Osteocyte (in vitro differentiated cells): Measurements from ENCODE around the gene CDKN2B. TPM values are rescaled to one million over a fixed set of nuclear protein-coding genes. Genes with fewer than 3 reads are reported as not detected.

Experiments
- DNase-seq: peaks from one replicate; pipeline ENCODE4 v3.0.0; 2021; ENCODE audit warnings: mixed read lengths; ENCODE audit not compliant: unreplicated experiment; ENCODE audit errors: extremely low spot score
- H3K27ac Mint-ChIP-seq: one replicate; pipeline ENCODE4 v1.8.0; 2021; ENCODE audit warnings: mild to moderate bottlenecking, mixed read lengths; ENCODE audit not compliant: unreplicated experiment
- H3K27me3 Mint-ChIP-seq: one replicate; pipeline ENCODE4 v1.8.0; 2021; ENCODE audit warnings: mixed read lengths; ENCODE audit not compliant: unreplicated experiment
- H3K36me3 Mint-ChIP-seq: one replicate; pipeline ENCODE4 v1.8.0; 2021; ENCODE audit warnings: mixed read lengths; ENCODE audit not compliant: unreplicated experiment
- H3K4me1 Mint-ChIP-seq: one replicate; pipeline ENCODE4 v1.8.0; 2021; ENCODE audit warnings: mixed read lengths; ENCODE audit not compliant: unreplicated experiment
- H3K4me3 Mint-ChIP-seq: one replicate; pipeline ENCODE4 v1.8.0; 2021; ENCODE audit warnings: mild to moderate bottlenecking, moderate library complexity, mixed read lengths; ENCODE audit not compliant: unreplicated experiment
- H3K9me3 Mint-ChIP-seq: one replicate; pipeline ENCODE4 v1.8.0; 2021; ENCODE audit warnings: mixed read lengths; ENCODE audit not compliant: unreplicated experiment
- total RNA-seq: library from RNA; stranded (reverse); gene quantifications from 2 replicates; pipeline ENCODE4 v1.2.1, GENCODE V29; 2021
- TF ChIP-seq, protein P1 (sequence below): fragments of 200-600 bp; sonication (generic); IDR thresholded peaks from 2 replicates; pipeline ENCODE4 v1.5.0; 2021; ENCODE audit warnings: antibody characterized with exemption, mild to moderate bottlenecking, moderate library complexity

The CDKN2B gene
- total RNA-seq, 1 donor from 2014 or later: 22.9 TPM

- Mint-ChIP-seq H3K36me3 (peaks cover 12% of the 10 kb centered on the region), H3K4me3 (no peak overlapping the region), H3K4me1 (peaks cover 37% of the 10 kb centered on the region), H3K27ac (no peak overlapping the region), H3K9me3 (no peaks in the 10 kb centered on the region), H3K27me3 (no peaks in the 10 kb centered on the region)
- TF ChIP-seq, protein P1, sequence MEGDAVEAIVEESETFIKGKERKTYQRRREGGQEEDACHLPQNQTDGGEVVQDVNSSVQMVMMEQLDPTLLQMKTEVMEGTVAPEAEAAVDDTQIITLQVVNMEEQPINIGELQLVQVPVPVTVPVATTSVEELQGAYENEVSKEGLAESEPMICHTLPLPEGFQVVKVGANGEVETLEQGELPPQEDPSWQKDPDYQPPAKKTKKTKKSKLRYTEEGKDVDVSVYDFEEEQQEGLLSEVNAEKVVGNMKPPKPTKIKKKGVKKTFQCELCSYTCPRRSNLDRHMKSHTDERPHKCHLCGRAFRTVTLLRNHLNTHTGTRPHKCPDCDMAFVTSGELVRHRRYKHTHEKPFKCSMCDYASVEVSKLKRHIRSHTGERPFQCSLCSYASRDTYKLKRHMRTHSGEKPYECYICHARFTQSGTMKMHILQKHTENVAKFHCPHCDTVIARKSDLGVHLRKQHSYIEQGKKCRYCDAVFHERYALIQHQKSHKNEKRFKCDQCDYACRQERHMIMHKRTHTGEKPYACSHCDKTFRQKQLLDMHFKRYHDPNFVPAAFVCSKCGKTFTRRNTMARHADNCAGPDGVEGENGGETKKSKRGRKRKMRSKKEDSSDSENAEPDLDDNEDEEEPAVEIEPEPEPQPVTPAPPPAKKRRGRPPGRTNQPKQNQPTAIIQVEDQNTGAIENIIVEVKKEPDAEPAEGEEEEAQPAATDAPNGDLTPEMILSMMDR: no peak
- no peak for DNase-seq
These were observed 45.0 kb upstream of the CDKN2B start for GRCh38 chr9:22054076-22054475.

- H3K4me1 Mint-ChIP-seq: peaks cover 37% of the 10 kb centered on the region
- H3K36me3 Mint-ChIP-seq: peaks cover 8% of the 10 kb centered on the region
- no peaks in the 10 kb centered on the region for H3K27me3 Mint-ChIP-seq
- peak overlapping the region; percentile 71 for H3K27ac Mint-ChIP-seq
- H3K4me3 Mint-ChIP-seq: no peak overlapping the region
- TF ChIP-seq, protein P1: peak; percentile 20
- no peaks in the 10 kb centered on the region for H3K9me3 Mint-ChIP-seq
- DNase-seq: no peak
These were observed 44.1 kb upstream of the CDKN2B start for GRCh38 chr9:22053178-22053577.

DNA sequence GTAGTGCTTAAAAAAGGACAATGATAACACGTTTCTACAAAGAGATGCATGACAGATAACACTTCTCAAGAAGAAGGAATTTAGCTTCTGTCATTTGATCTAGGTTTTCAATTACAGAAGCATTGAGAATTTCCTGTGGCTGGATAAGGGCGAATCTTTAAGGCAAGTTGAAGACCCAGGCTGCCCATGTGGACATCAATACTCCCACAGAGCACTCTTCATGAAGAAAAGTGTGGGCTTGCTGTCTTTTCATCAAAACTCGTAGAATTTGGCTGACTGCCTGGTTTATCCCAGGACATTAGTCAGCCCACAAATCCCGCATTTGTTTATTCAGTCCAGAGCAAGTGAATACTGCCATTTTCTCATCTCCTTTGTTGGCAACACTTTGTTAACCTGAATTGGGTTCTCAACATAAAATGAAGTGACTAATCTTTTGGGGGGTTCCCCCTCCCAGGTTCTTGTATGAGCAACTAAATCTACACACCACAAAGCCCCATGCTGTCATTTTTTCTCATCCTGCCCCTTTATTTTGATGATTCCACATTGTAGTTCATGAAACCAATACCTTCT lies 43.4 kb upstream of the CDKN2B start:
- H3K4me1 Mint-ChIP-seq: peaks cover 37% of the 10 kb centered on the region
- no peaks in the 10 kb centered on the region for H3K27me3 Mint-ChIP-seq
- TF ChIP-seq, protein P1: no peak

DNA sequence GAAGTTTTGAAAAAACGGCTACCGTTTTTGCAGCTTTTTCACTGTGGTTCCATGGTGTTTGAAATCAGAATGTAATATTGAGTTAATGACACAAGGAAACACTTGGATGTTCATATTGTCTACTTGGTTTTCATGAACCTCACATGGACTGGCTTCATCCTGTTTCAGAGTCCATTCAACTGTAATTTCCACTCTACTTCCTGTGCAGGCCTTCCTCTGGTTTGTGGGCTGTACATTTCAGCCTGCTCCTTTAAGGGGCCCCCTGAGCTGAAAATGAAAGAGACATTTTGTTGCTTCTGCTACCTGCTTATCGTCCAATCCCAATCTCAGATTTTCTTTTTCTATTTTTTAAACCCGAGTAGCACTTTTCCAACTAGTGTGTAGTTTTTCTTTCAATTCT lies 41.8 kb upstream of the CDKN2B start:
- TF ChIP-seq, protein P1: no peak
- Mint-ChIP-seq H3K27me3 (no peaks in the 10 kb centered on the region), H3K9me3 (no peaks in the 10 kb centered on the region), H3K4me1 (peaks cover 37% of the 10 kb centered on the region), H3K4me3 (no peak overlapping the region), H3K36me3 (peaks cover 3% of the 10 kb centered on the region), H3K27ac (no peak overlapping the region)
- DNase-seq: no peak

More for the DNA sequence above, 43.4 kb upstream of the CDKN2B start:
- H3K4me3 Mint-ChIP-seq: no peak overlapping the region
- no peaks in the 10 kb centered on the region for H3K9me3 Mint-ChIP-seq
- peak overlapping the region; percentile 71 for H3K27ac Mint-ChIP-seq
- peaks cover 7% of the 10 kb centered on the region for H3K36me3 Mint-ChIP-seq
- no peak for DNase-seq

GRCh38 chr9:22049411-22049810 lies 40.3 kb upstream of the CDKN2B start:
- no peak for DNase-seq
- Mint-ChIP-seq H3K27me3 (no peaks in the 10 kb centered on the region), H3K36me3 (peaks cover 3% of the 10 kb centered on the region), H3K27ac (no peak overlapping the region), H3K4me3 (no peak overlapping the region), H3K9me3 (no peaks in the 10 kb centered on the region), H3K4me1 (peaks cover 34% of the 10 kb centered on the region)
- TF ChIP-seq, protein P1: no peak
